Keratinocyte (primary cell): ENCODE measurements around the gene BSPH1. TPM values are rescaled to one million over a fixed set of nuclear protein-coding genes. Genes with fewer than 3 reads are reported as not detected.

Experiments
- DNase-seq: peaks from one replicate; pipeline ENCODE4 v3.0.0-alpha.2; 2011; ENCODE audit warnings: low read depth, missing footprints, low spot score
- FAIRE-seq: peaks from 2 replicates; lab custom pipeline; 2011; peaks lifted over from hg19 to GRCh38; lab: Jason Lieb, UNC
- H2AFZ ChIP-seq: 2 replicates; pipeline ENCODE4 v1.6.0; 2012; ENCODE audit warnings: low read length, control low read depth, inconsistent platforms; ENCODE audit not compliant: control insufficient read depth
- H3K27ac ChIP-seq: 2 replicates; pipeline ENCODE4 v1.5.1; 2011; ENCODE audit warnings: low read length; ENCODE audit not compliant: control insufficient read depth, insufficient read depth
- H3K27me3 ChIP-seq: 3 replicates; pipeline ENCODE4 v1.6.0; 2011; ENCODE audit warnings: low read length; ENCODE audit not compliant: control insufficient read depth, insufficient read depth; ENCODE audit errors: extremely low read depth
- H3K36me3 ChIP-seq, 2 experiments: 2 replicates in 1 of 2; 3 replicates in 1 of 2; pipeline ENCODE4 v1.5.1; 2011; ENCODE audit warnings: low read length in 2 of 2, mild to moderate bottlenecking in 1 of 2; ENCODE audit not compliant: control insufficient read depth in 2 of 2, insufficient read depth in 2 of 2; ENCODE audit errors: extremely low read depth in 1 of 2
- H3K4me1 ChIP-seq: 3 replicates; pipeline ENCODE4 v1.5.1; 2011; ENCODE audit warnings: low read length; ENCODE audit not compliant: control insufficient read depth, insufficient read depth; ENCODE audit errors: extremely low read depth
- H3K4me2 ChIP-seq: 3 replicates; pipeline ENCODE4 v1.6.0; 2011; ENCODE audit warnings: low read depth, low read length; ENCODE audit not compliant: control insufficient read depth, insufficient read depth; ENCODE audit errors: extremely low read depth
- H3K4me3 ChIP-seq, 3 experiments: fragments of 200-600 bp in 1 of 3; sonication (generic) in 1 of 3; 2 replicates in 2 of 3; 3 replicates in 1 of 3; pipeline ENCODE4 v1.5.1; 2011 to 2016; ENCODE audit warnings: low read length in 3 of 3, mild to moderate bottlenecking in 3 of 3, control low read depth in 2 of 3, inconsistent platforms in 1 of 3, low read depth in 1 of 3, mixed read lengths in 1 of 3, mixed run types in 1 of 3, moderate library complexity in 1 of 3; ENCODE audit not compliant: control insufficient read depth in 2 of 3, insufficient read depth in 2 of 3; ENCODE audit errors: extremely low read depth in 1 of 3
- H3K79me2 ChIP-seq: 2 replicates; pipeline ENCODE4 v1.6.0; 2012; ENCODE audit warnings: low read length; ENCODE audit not compliant: control insufficient read depth, insufficient read depth
- H3K9ac ChIP-seq: 3 replicates; pipeline ENCODE4 v1.6.0; 2011; ENCODE audit warnings: low read length; ENCODE audit not compliant: control insufficient read depth, insufficient read depth; ENCODE audit errors: extremely low read depth
- H3K9me1 ChIP-seq: 3 replicates; pipeline ENCODE4 v1.6.0; 2011; ENCODE audit warnings: low read length; ENCODE audit not compliant: control insufficient read depth, insufficient read depth; ENCODE audit errors: extremely low read depth
- H3K9me3 ChIP-seq: 2 replicates; pipeline ENCODE4 v1.5.1; 2012; ENCODE audit warnings: low read depth, low read length; ENCODE audit not compliant: control insufficient read depth
- H4K20me1 ChIP-seq: 3 replicates; pipeline ENCODE4 v1.6.0; 2011; ENCODE audit warnings: low read length; ENCODE audit not compliant: control insufficient read depth, insufficient read depth; ENCODE audit errors: extremely low read depth
- EZH2 ChIP-seq: IDR thresholded peaks from one replicate; pipeline ENCODE4 v1.6.1; 2012; ENCODE audit warnings: inconsistent platforms, mild to moderate bottlenecking, low read length, moderate library complexity
- dilution Hi-C: fragments of 300-500 bp; cut with MboI; formaldehyde crosslinking; loops from one replicate; pipeline ENCODE4 v1.7.0; 2020; ENCODE audit warnings: low sequenced_read_pairs; ENCODE audit not compliant: extremely low pct_ligation_motif_present
- polyA plus RNA-seq, 5 experiments: library from polyadenylated mRNA; depleted of rRNA in 3 of 5; stranded (reverse) in 3 of 5; stranded (forward) in 1 of 5; unstranded in 1 of 5; fragments of >200 nt; gene quantifications; 1 replicate in 1 of 5; 2 replicates in 3 of 5; 3 replicates in 1 of 5; pipeline versions ENCODE4 v1.2.1 to v1.2.3, GENCODE V29; 2011 to 2012; ENCODE audit warnings: missing spikeins in 2 of 5, low read depth in 1 of 5, low replicate concordance in 1 of 5
- TF ChIP-seq, protein P1 (sequence below), 3 experiments: IDR thresholded peaks in 1 of 3; conservative IDR thresholded peaks in 1 of 3; optimal IDR thresholded peaks in 1 of 3; 2 replicates in 2 of 3; 3 replicates in 1 of 3; pipeline versions ENCODE3 to v1.5.1; 2011; ENCODE audit warnings: low read length in 3 of 3, mild to moderate bottlenecking in 3 of 3, moderate library complexity in 2 of 3, control low read depth in 1 of 3, inconsistent platforms in 1 of 3; ENCODE audit not compliant: insufficient read depth in 2 of 3; ENCODE audit errors: extremely low read depth in 1 of 3

The BSPH1 gene
- polyA plus RNA-seq, 1 donor (not counting 4 experiments of a cell fraction or from before 2014, with no cell fraction given): not detected

DNA sequence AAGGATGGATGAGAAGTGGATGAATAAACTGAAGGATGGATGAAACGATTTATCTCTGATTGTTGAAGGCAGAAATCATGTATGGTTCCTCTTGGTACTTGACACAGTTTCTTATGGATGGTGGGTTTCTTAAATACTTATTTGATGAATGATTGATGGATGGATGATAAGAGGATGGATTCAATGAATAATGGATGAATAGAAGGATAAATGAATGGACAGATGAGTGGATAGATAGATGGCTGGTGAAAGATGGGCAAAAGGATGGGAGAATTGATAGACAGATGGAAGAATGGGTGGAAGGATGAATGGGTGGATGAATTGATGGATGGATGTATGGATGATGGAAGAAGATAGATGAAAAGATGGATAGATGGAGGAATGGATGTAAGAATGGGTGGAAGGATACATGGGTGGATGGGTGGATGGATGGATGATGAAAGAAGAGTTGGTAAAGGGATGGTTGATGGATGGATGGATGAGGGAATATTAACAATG lies 4.3 kb upstream of the BSPH1 start:
- Histone ChIP-seq H2AFZ (no peak overlapping the region), H3K9ac (no peak overlapping the region), H3K79me2 (no peaks in the 10 kb centered on the region), H4K20me1 (no peaks in the 10 kb centered on the region), H3K36me3 (no peaks in the 10 kb centered on the region), H3K27me3 (no peaks in the 10 kb centered on the region), H3K9me3 (no peaks in the 10 kb centered on the region), H3K4me3 (no peak overlapping the region), H3K4me2 (no peak overlapping the region), H3K9me1 (no peaks in the 10 kb centered on the region), H3K4me1 (no peaks in the 10 kb centered on the region), H3K27ac (no peak overlapping the region)
- FAIRE-seq: no peak
- no peak for TF ChIP-seq EZH2
- TF ChIP-seq, protein P1, sequence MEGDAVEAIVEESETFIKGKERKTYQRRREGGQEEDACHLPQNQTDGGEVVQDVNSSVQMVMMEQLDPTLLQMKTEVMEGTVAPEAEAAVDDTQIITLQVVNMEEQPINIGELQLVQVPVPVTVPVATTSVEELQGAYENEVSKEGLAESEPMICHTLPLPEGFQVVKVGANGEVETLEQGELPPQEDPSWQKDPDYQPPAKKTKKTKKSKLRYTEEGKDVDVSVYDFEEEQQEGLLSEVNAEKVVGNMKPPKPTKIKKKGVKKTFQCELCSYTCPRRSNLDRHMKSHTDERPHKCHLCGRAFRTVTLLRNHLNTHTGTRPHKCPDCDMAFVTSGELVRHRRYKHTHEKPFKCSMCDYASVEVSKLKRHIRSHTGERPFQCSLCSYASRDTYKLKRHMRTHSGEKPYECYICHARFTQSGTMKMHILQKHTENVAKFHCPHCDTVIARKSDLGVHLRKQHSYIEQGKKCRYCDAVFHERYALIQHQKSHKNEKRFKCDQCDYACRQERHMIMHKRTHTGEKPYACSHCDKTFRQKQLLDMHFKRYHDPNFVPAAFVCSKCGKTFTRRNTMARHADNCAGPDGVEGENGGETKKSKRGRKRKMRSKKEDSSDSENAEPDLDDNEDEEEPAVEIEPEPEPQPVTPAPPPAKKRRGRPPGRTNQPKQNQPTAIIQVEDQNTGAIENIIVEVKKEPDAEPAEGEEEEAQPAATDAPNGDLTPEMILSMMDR (optimal IDR thresholded peaks at IDR 0.05 in 1 of 3, IDR thresholded peaks at IDR 0.05 in 1 of 3, conservative IDR thresholded peaks at IDR 0.05 in 1 of 3; ENCODE audit: extremely low read depth in 1 of 3, insufficient read depth in 2 of 3, low read length in 3 of 3): no peak
- DNase-seq: no peak
- dilution Hi-C loops: no loop called here

DNA sequence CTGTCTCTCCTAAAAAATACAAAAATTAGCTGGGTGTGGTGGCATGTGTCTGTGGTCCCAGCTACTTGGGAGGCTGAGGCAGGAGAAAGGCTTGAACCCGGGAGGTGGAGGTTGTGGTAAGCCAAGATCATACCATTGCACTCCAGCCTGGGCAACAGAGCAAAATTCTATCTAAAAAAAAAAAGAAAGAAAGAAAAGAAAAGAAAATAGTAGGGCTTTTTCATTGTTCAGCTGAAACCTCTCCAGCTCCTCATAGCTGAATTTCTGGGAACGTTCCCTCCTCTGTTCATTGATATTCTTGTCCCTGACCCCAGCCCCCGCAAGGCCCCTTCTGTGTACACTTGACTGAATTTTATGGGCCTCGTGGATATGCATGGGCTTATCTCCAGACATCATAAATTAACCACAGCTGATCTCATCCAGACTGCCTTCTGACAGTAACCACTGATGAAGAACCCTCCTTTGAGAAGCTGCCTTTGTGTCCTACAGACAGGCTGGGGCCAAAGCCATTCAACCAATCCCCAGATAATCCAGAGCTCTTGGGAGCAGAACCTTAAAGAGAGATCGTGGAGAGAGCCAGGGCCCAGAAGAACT lies 2.3 kb upstream of the BSPH1 start, which contains the start of gene ELSPBP1:
TSS of gene ELSPBP1 (plus strand) at position 424 of the 594 bp plus-strand sequence. CDS start 14,036 bp downstream, outside the sequence.
- no peak within 1 kb of the TSS for H2AFZ ChIP-seq
- TF ChIP-seq, protein P1 (optimal IDR thresholded peaks at IDR 0.05 in 1 of 3, IDR thresholded peaks at IDR 0.05 in 1 of 3, conservative IDR thresholded peaks at IDR 0.05 in 1 of 3; ENCODE audit: extremely low read depth in 1 of 3, insufficient read depth in 2 of 3, low read length in 3 of 3): no peak
- TF ChIP-seq EZH2: no peak
- dilution Hi-C loops: no loop called here
- no peaks in the 10 kb centered on the region for H3K27me3 ChIP-seq
- H3K4me1 ChIP-seq: no peaks in the 10 kb centered on the region
- DNase-seq: no peak
- no peaks in the 10 kb centered on the region for H3K9me1 ChIP-seq
- H3K27ac ChIP-seq: no peak within 1 kb of the TSS
- H3K4me3 ChIP-seq: no peak within 1 kb of the TSS
- no peaks in the 10 kb centered on the region for H3K9me3 ChIP-seq
- no peak within 1 kb of the TSS for H3K9ac ChIP-seq
- H3K4me2 ChIP-seq: no peak within 1 kb of the TSS
- no peak for FAIRE-seq
- H3K36me3 ChIP-seq: no peaks in the 10 kb centered on the region
- no peaks in the 10 kb centered on the region for H4K20me1 ChIP-seq
- H3K79me2 ChIP-seq: no peaks in the 10 kb centered on the region
